Kidney (tissue), 14 donors: ENCODE data around the gene UBASH3B. TPM values are rescaled to one million over a fixed set of nuclear protein-coding genes. Genes with fewer than 3 reads are reported as not detected.

Source experiments
- DNase-seq, 5 donors: peaks; one replicate each; pipeline ENCODE4 v3.0.0-alpha.2; 2013 to 2020
- FAIRE-seq: peaks from 2 replicates; lab custom pipeline; 2012; peaks lifted over from hg19 to GRCh38; lab: Jason Lieb, UNC
- H3K27ac ChIP-seq, 2 donors: one replicate each; pipeline ENCODE4 v1.7.0; 2013; ENCODE audit warnings: low read depth in 2 of 2, low read length in 2 of 2, inconsistent platforms in 1 of 2
- H3K27me3 ChIP-seq: one replicate; pipeline ENCODE4 v1.7.1; 2013; ENCODE audit warnings: low read length, inconsistent platforms; ENCODE audit not compliant: control insufficient read depth, insufficient read depth
- H3K36me3 ChIP-seq, 3 donors: one replicate each; pipeline versions ENCODE4 v1.7.0 to v1.7.1; 2013; ENCODE audit warnings: low read length in 3 of 3, control low read depth in 1 of 3, inconsistent platforms in 1 of 3; ENCODE audit not compliant: insufficient read depth in 3 of 3, control insufficient read depth in 2 of 3
- H3K4me1 ChIP-seq, 3 donors: one replicate each; pipeline versions ENCODE4 v1.7.0 to v1.7.1; 2013; ENCODE audit warnings: low read length in 3 of 3, inconsistent platforms in 1 of 3, low read depth in 1 of 3; ENCODE audit not compliant: control insufficient read depth in 2 of 3, insufficient read depth in 2 of 3
- H3K4me3 ChIP-seq, 3 donors: one replicate each; pipeline versions ENCODE4 v1.7.0 to v1.8.1; 2013; ENCODE audit warnings: low read length in 3 of 3, control low read depth in 1 of 3, inconsistent platforms in 1 of 3
- H3K9ac ChIP-seq, 3 donors: one replicate each; pipeline versions ENCODE4 v1.7.0 to v1.7.1; 2013; ENCODE audit warnings: low read length in 3 of 3, control low read depth in 1 of 3, inconsistent platforms in 1 of 3
- H3K9me3 ChIP-seq, 3 donors: one replicate each; pipeline versions ENCODE4 v1.7.0 to v1.7.1; 2013; ENCODE audit warnings: low read length in 3 of 3, control low read depth in 1 of 3, inconsistent platforms in 1 of 3; ENCODE audit not compliant: control insufficient read depth in 2 of 3, insufficient read depth in 1 of 3
- CTCF ChIP-seq: IDR thresholded peaks from 3 replicates; pipeline ENCODE4 v1.5.1; 2012; ENCODE audit warnings: mild to moderate bottlenecking, moderate library complexity, borderline replicate concordance; ENCODE audit not compliant: insufficient read depth; ENCODE audit errors: extremely low read depth
- intact Hi-C: fragments of 100-400 bp; cut with DNase I; formaldehyde crosslinking; loops from one replicate; pipeline ENCODE4 v1.11.1; 2022
- polyA plus RNA-seq: library from polyadenylated mRNA; stranded (reverse); fragments of 350-450 nt; fragmentation: Illumina TruSeq; extraction: RNeasy Lipid Tissue Mini Kit (QIAGEN cat#74804); gene quantifications from one replicate; pipeline ENCODE4 v1.2.3, GENCODE V29; 2014; ENCODE audit warnings: low read depth, low replicate concordance; ENCODE audit not compliant: insufficient read depth
- total RNA-seq: library from RNA; stranded (reverse); fragmentation: NEBNext Ultra II Directional; extraction: Animal tissue kit (Norgen Biotek cat#: 25700); gene quantifications from one replicate; pipeline ENCODE4 v1.2.1, GENCODE V29; 2021
- donor health status: control.
- donor health status: control.
- donor health status: control.
- donor health status: control.
- donor health status: control.
- donor health status: DM: yes; HTN: yes; CAD: no.
- donor health status: Normal renal cell carcinoma (clear cell type).

UBASH3B gene
- total and polyA plus RNA-seq, 2 donors from 2014 or later, result 0.62 to 22.8 TPM

GRCh38 chr11:122786896-122787295 lies 131.4 kb downstream of the UBASH3B start:
- H3K9ac ChIP-seq, result no peak overlapping the region
- intact Hi-C loops, result loop anchor here (10.0 kb wide), 1 partner anchor 152 kb away; no protein-coding TSS in a partner anchor

GRCh38 chr11:122788781-122789535 lies 133.4 kb downstream of the UBASH3B start:
- H3K27ac ChIP-seq, result no peak overlapping the region
- no peaks in the 10 kb centered on the region for H3K9me3 ChIP-seq
- H3K4me3 ChIP-seq, result no peak overlapping the region
- no peaks in the 10 kb centered on the region for H3K36me3 ChIP-seq
- no peaks in the 10 kb centered on the region for H3K4me1 ChIP-seq
- no peak overlapping the region for H3K9ac ChIP-seq
- intact Hi-C loops, result loop anchor here (10.0 kb wide), 1 partner anchor 154 kb away; no protein-coding TSS in a partner anchor
- H3K27me3 ChIP-seq, result no peaks in the 10 kb centered on the region
- TF ChIP-seq CTCF, result no peak
- FAIRE-seq (no peak), DNase-seq (no peak)

More at GRCh38 chr11:122786896-122787295, 131.4 kb downstream of the UBASH3B start:
- no peak for FAIRE-seq
- Histone ChIP-seq H3K27ac (no peak overlapping the region), H3K27me3 (no peaks in the 10 kb centered on the region), H3K36me3 (no peaks in the 10 kb centered on the region), H3K4me1 (no peaks in the 10 kb centered on the region), H3K9me3 (no peaks in the 10 kb centered on the region), H3K4me3 (no peak overlapping the region)
- TF ChIP-seq CTCF, result no peak
- DNase-seq, result no peak

- no peak overlapping the region for H3K4me3 ChIP-seq
- no peak for TF ChIP-seq CTCF
- no peak overlapping the region for H3K27ac ChIP-seq
- no peaks in the 10 kb centered on the region for H3K27me3 ChIP-seq
- H3K36me3 ChIP-seq, result no peaks in the 10 kb centered on the region
- intact Hi-C loops, result loop anchor here (10.0 kb wide), 2 partner anchors 65 to 155 kb away; no protein-coding TSS in a partner anchor
- DNase-seq (no peak), FAIRE-seq (no peak)
- H3K9ac ChIP-seq, result no peak overlapping the region
- H3K9me3 ChIP-seq, result no peaks in the 10 kb centered on the region
- no peaks in the 10 kb centered on the region for H3K4me1 ChIP-seq
These were observed 134.4 kb downstream of the UBASH3B start for GRCh38 chr11:122789907-122790306.
